Keratinocyte (primary cell): ENCODE measurements around the gene TNNI3. TPM values are rescaled to one million over a fixed set of nuclear protein-coding genes. Genes with fewer than 3 reads are reported as not detected.

Experiments used
- DNase-seq: peaks from one replicate; pipeline ENCODE4 v3.0.0-alpha.2; 2011; ENCODE audit warnings: low read depth, missing footprints, low spot score
- FAIRE-seq: peaks from 2 replicates; lab custom pipeline; 2011; peaks lifted over from hg19 to GRCh38; lab: Jason Lieb, UNC
- H2AFZ ChIP-seq: 2 replicates; pipeline ENCODE4 v1.6.0; 2012; ENCODE audit warnings: low read length, control low read depth, inconsistent platforms; ENCODE audit not compliant: control insufficient read depth
- H3K27ac ChIP-seq: 2 replicates; pipeline ENCODE4 v1.5.1; 2011; ENCODE audit warnings: low read length; ENCODE audit not compliant: control insufficient read depth, insufficient read depth
- H3K27me3 ChIP-seq: 3 replicates; pipeline ENCODE4 v1.6.0; 2011; ENCODE audit warnings: low read length; ENCODE audit not compliant: control insufficient read depth, insufficient read depth; ENCODE audit errors: extremely low read depth
- H3K36me3 ChIP-seq, 2 experiments: 2 replicates in 1 of 2; 3 replicates in 1 of 2; pipeline ENCODE4 v1.5.1; 2011; ENCODE audit warnings: low read length in 2 of 2, mild to moderate bottlenecking in 1 of 2; ENCODE audit not compliant: control insufficient read depth in 2 of 2, insufficient read depth in 2 of 2; ENCODE audit errors: extremely low read depth in 1 of 2
- H3K4me1 ChIP-seq: 3 replicates; pipeline ENCODE4 v1.5.1; 2011; ENCODE audit warnings: low read length; ENCODE audit not compliant: control insufficient read depth, insufficient read depth; ENCODE audit errors: extremely low read depth
- H3K4me2 ChIP-seq: 3 replicates; pipeline ENCODE4 v1.6.0; 2011; ENCODE audit warnings: low read depth, low read length; ENCODE audit not compliant: control insufficient read depth, insufficient read depth; ENCODE audit errors: extremely low read depth
- H3K4me3 ChIP-seq, 3 experiments: fragments of 200-600 bp in 1 of 3; sonication (generic) in 1 of 3; 2 replicates in 2 of 3; 3 replicates in 1 of 3; pipeline ENCODE4 v1.5.1; 2011 to 2016; ENCODE audit warnings: low read length in 3 of 3, mild to moderate bottlenecking in 3 of 3, control low read depth in 2 of 3, inconsistent platforms in 1 of 3, low read depth in 1 of 3, mixed read lengths in 1 of 3, mixed run types in 1 of 3, moderate library complexity in 1 of 3; ENCODE audit not compliant: control insufficient read depth in 2 of 3, insufficient read depth in 2 of 3; ENCODE audit errors: extremely low read depth in 1 of 3
- H3K79me2 ChIP-seq: 2 replicates; pipeline ENCODE4 v1.6.0; 2012; ENCODE audit warnings: low read length; ENCODE audit not compliant: control insufficient read depth, insufficient read depth
- H3K9ac ChIP-seq: 3 replicates; pipeline ENCODE4 v1.6.0; 2011; ENCODE audit warnings: low read length; ENCODE audit not compliant: control insufficient read depth, insufficient read depth; ENCODE audit errors: extremely low read depth
- H3K9me1 ChIP-seq: 3 replicates; pipeline ENCODE4 v1.6.0; 2011; ENCODE audit warnings: low read length; ENCODE audit not compliant: control insufficient read depth, insufficient read depth; ENCODE audit errors: extremely low read depth
- H3K9me3 ChIP-seq: 2 replicates; pipeline ENCODE4 v1.5.1; 2012; ENCODE audit warnings: low read depth, low read length; ENCODE audit not compliant: control insufficient read depth
- H4K20me1 ChIP-seq: 3 replicates; pipeline ENCODE4 v1.6.0; 2011; ENCODE audit warnings: low read length; ENCODE audit not compliant: control insufficient read depth, insufficient read depth; ENCODE audit errors: extremely low read depth
- CTCF ChIP-seq, 3 experiments: IDR thresholded peaks in 1 of 3; conservative IDR thresholded peaks in 1 of 3; optimal IDR thresholded peaks in 1 of 3; 2 replicates in 2 of 3; 3 replicates in 1 of 3; pipeline versions ENCODE3 to v1.5.1; 2011; ENCODE audit warnings: low read length in 3 of 3, mild to moderate bottlenecking in 3 of 3, moderate library complexity in 2 of 3, control low read depth in 1 of 3, inconsistent platforms in 1 of 3; ENCODE audit not compliant: insufficient read depth in 2 of 3; ENCODE audit errors: extremely low read depth in 1 of 3
- EZH2 ChIP-seq: IDR thresholded peaks from one replicate; pipeline ENCODE4 v1.6.1; 2012; ENCODE audit warnings: inconsistent platforms, mild to moderate bottlenecking, low read length, moderate library complexity
- dilution Hi-C: fragments of 300-500 bp; cut with MboI; formaldehyde crosslinking; loops from one replicate; pipeline ENCODE4 v1.7.0; 2020; ENCODE audit warnings: low sequenced_read_pairs; ENCODE audit not compliant: extremely low pct_ligation_motif_present
- polyA plus RNA-seq, 5 experiments: library from polyadenylated mRNA; depleted of rRNA in 3 of 5; stranded (reverse) in 3 of 5; stranded (forward) in 1 of 5; unstranded in 1 of 5; fragments of >200 nt; gene quantifications; 1 replicate in 1 of 5; 2 replicates in 3 of 5; 3 replicates in 1 of 5; pipeline versions ENCODE4 v1.2.1 to v1.2.3, GENCODE V29; 2011 to 2012; ENCODE audit warnings: missing spikeins in 2 of 5, low read depth in 1 of 5, low replicate concordance in 1 of 5

Gene TNNI3
- polyA plus RNA-seq, 1 donor (not counting 4 experiments of a cell fraction or from before 2014, with no cell fraction given), result 4.1 TPM

- no peak for DNase-seq
- no peak for TF ChIP-seq EZH2
- TF ChIP-seq CTCF (optimal IDR thresholded peaks at IDR 0.05 in 1 of 3, IDR thresholded peaks at IDR 0.05 in 1 of 3, conservative IDR thresholded peaks at IDR 0.05 in 1 of 3; ENCODE audit: extremely low read depth in 1 of 3, insufficient read depth in 2 of 3, low read length in 3 of 3), result no peak
These were observed 39.3 kb upstream of the TNNI3 start for GRCh38 chr19:55196803-55197202.

GRCh38 chr19:55193481-55193880 is 35.9 kb upstream of the TNNI3 start:
- H3K27me3 ChIP-seq, result no peaks in the 10 kb centered on the region
- H3K4me2 ChIP-seq, result no peak overlapping the region
- no peaks in the 10 kb centered on the region for H3K36me3 ChIP-seq
- peaks cover 7% of the 10 kb centered on the region for H3K4me1 ChIP-seq
- no peaks in the 10 kb centered on the region for H3K9me1 ChIP-seq
- no peaks in the 10 kb centered on the region for H3K79me2 ChIP-seq
- TF ChIP-seq CTCF (optimal IDR thresholded peaks at IDR 0.05 in 1 of 3, IDR thresholded peaks at IDR 0.05 in 1 of 3, conservative IDR thresholded peaks at IDR 0.05 in 1 of 3; ENCODE audit: extremely low read depth in 1 of 3, insufficient read depth in 2 of 3, low read length in 3 of 3) (no peak), EZH2 (no peak)
- no peaks in the 10 kb centered on the region for H4K20me1 ChIP-seq
- no peak overlapping the region for H2AFZ ChIP-seq
- H3K9ac ChIP-seq, result no peak overlapping the region
- H3K27ac ChIP-seq, result no peak overlapping the region
- dilution Hi-C loops, result no loop called here
- no peak overlapping the region for H3K4me3 ChIP-seq
- H3K9me3 ChIP-seq, result no peaks in the 10 kb centered on the region
- FAIRE-seq (no peak), DNase-seq (no peak)

More at GRCh38 chr19:55196803-55197202, 39.3 kb upstream of the TNNI3 start:
- Histone ChIP-seq H3K4me2 (no peak overlapping the region), H3K4me3 (no peak overlapping the region), H3K27ac (no peak overlapping the region), H3K27me3 (no peaks in the 10 kb centered on the region), H4K20me1 (no peaks in the 10 kb centered on the region), H3K36me3 (no peaks in the 10 kb centered on the region), H3K9ac (no peak overlapping the region), H3K9me3 (no peaks in the 10 kb centered on the region), H3K9me1 (no peaks in the 10 kb centered on the region), H3K79me2 (no peaks in the 10 kb centered on the region), H3K4me1 (no peaks in the 10 kb centered on the region), H2AFZ (no peak overlapping the region)
- no peak for FAIRE-seq
- dilution Hi-C loops, result no loop called here
